ENCODE data around the gene MAU2. TPM values are rescaled to one million over a fixed set of nuclear protein-coding genes. Genes with fewer than 3 reads are reported as not detected.
A peak's percentile ranks its signal among the peaks of the same experiment; 100 is the strongest.
"Not testable (repeated sequence)": the region's sequence is repeated elsewhere in the genome, so short reads cannot be mapped to it uniquely, and the experiment has no call there.

MAU2 gene
- total RNA-seq, 1 donor from 2014 or later = 70.8 TPM

- peak; percentile 98 for DNase-seq (ENCODE audit: low read depth, low spot score)
- no peaks in the 10 kb centered on the region for H3K27me3 Mint-ChIP-seq (ENCODE audit: low read depth)
- TF ChIP-seq CTCF (conservative IDR thresholded peaks at IDR 0.05) = no peak
- peak overlapping the region; percentile 93 for H3K4me3 Mint-ChIP-seq
- H3K9me3 Mint-ChIP-seq = no peaks in the 10 kb centered on the region
- no peaks in the 10 kb centered on the region for H3K36me3 Mint-ChIP-seq (ENCODE audit: low read depth)
- H3K27ac Mint-ChIP-seq (ENCODE audit: unreplicated experiment) = no peak overlapping the region
- H3K4me1 Mint-ChIP-seq = peaks cover 34% of the 10 kb centered on the region
These were observed 64.7 kb downstream of the MAU2 start for GRCh38 chr19:19385131-19385895.

- H3K4me1 Mint-ChIP-seq = peaks cover 41% of the 10 kb centered on the region
- no peaks in the 10 kb centered on the region for H3K36me3 Mint-ChIP-seq (ENCODE audit: low read depth)
- TF ChIP-seq CTCF (conservative IDR thresholded peaks at IDR 0.05) = no peak
- DNase-seq (ENCODE audit: low read depth, low spot score) = no peak
- no peaks in the 10 kb centered on the region for H3K9me3 Mint-ChIP-seq
- no peaks in the 10 kb centered on the region for H3K27me3 Mint-ChIP-seq (ENCODE audit: low read depth)
- H3K4me3 Mint-ChIP-seq = peak overlapping the region; percentile 95
- H3K27ac Mint-ChIP-seq (ENCODE audit: unreplicated experiment) = peak overlapping the region; percentile 92
These were observed 65.6 kb downstream of the MAU2 start for GRCh38 chr19:19385896-19386869.

- Mint-ChIP-seq H3K27ac (ENCODE audit: unreplicated experiment) (peak overlapping the region; percentile 86), H3K4me1 (peaks cover 46% of the 10 kb centered on the region), H3K4me3 (peak overlapping the region; percentile 95), H3K9me3 (no peaks in the 10 kb centered on the region), H3K27me3 (ENCODE audit: low read depth) (no peaks in the 10 kb centered on the region), H3K36me3 (ENCODE audit: low read depth) (no peaks in the 10 kb centered on the region)
- no peak for DNase-seq (ENCODE audit: low read depth, low spot score)
- TF ChIP-seq CTCF (conservative IDR thresholded peaks at IDR 0.05) = no peak
These were observed 66.5 kb downstream of the MAU2 start for GRCh38 chr19:19387108-19387507.

GRCh38 chr19:19388568-19389555, 68.2 kb downstream of the MAU2 start:
- H3K9me3 Mint-ChIP-seq = no peaks in the 10 kb centered on the region
- no peak for TF ChIP-seq CTCF (conservative IDR thresholded peaks at IDR 0.05)
- no peak for DNase-seq (ENCODE audit: low read depth, low spot score)
- H3K27ac Mint-ChIP-seq (ENCODE audit: unreplicated experiment) = no peak overlapping the region
- no peaks in the 10 kb centered on the region for H3K27me3 Mint-ChIP-seq (ENCODE audit: low read depth)
- H3K4me1 Mint-ChIP-seq = peaks cover 50% of the 10 kb centered on the region
- no peaks in the 10 kb centered on the region for H3K36me3 Mint-ChIP-seq (ENCODE audit: low read depth)
- peak overlapping the region; percentile 95 for H3K4me3 Mint-ChIP-seq

GRCh38 chr19:19389683-19390082, 69.1 kb downstream of the MAU2 start:
- not testable (repeated sequence) for H3K27me3 Mint-ChIP-seq (ENCODE audit: low read depth); H3K27ac Mint-ChIP-seq (ENCODE audit: unreplicated experiment); H3K36me3 Mint-ChIP-seq (ENCODE audit: low read depth); DNase-seq (ENCODE audit: low read depth, low spot score); H3K9me3 Mint-ChIP-seq
- Mint-ChIP-seq H3K4me3 (peak overlapping the region; percentile 95), H3K4me1 (peaks cover 53% of the 10 kb centered on the region)

GRCh38 chr19:19394333-19394732, 73.7 kb downstream of the MAU2 start:
- H3K36me3 Mint-ChIP-seq (ENCODE audit: low read depth); H3K9me3 Mint-ChIP-seq; H3K27me3 Mint-ChIP-seq (ENCODE audit: low read depth); DNase-seq (ENCODE audit: low read depth, low spot score): not testable (repeated sequence)
- Mint-ChIP-seq H3K4me1 (peaks cover 32% of the 10 kb centered on the region), H3K4me3 (peak overlapping the region; percentile 25), H3K27ac (ENCODE audit: unreplicated experiment) (peak overlapping the region; percentile 67)
